HepG2 (cell line): ENCODE measurements around the gene UPF3B. TPM values are rescaled to one million over a fixed set of nuclear protein-coding genes. Genes with fewer than 3 reads are reported as not detected.

Experiments
- CSRNP1 ChIP-seq: sonication (generic); formaldehyde crosslinking; IDR thresholded peaks from 2 replicates; pipeline ENCODE4 v1.8.1; 2023; ENCODE audit warnings: mild to moderate bottlenecking, missing genetic modification reagents
- DBP ChIP-seq: sonication (generic); formaldehyde crosslinking; IDR thresholded peaks from 2 replicates; pipeline ENCODE4 v1.4.0; 2020; ENCODE audit warnings: missing genetic modification reagents; ENCODE audit errors: not compliant biosample characterization
- MAX ChIP-seq: IDR thresholded peaks from 2 replicates; pipeline ENCODE4 v1.6.1; 2012; ENCODE audit warnings: inconsistent platforms
- PHF20 ChIP-seq: sonication (generic); formaldehyde crosslinking; IDR thresholded peaks from 2 replicates; pipeline ENCODE4 v1.5.0; 2020; ENCODE audit warnings: mild to moderate bottlenecking, missing genetic modification reagents
- SRY ChIP-seq: sonication (generic); formaldehyde crosslinking; IDR thresholded peaks from 2 replicates; pipeline ENCODE4 v1.8.0; 2022; ENCODE audit warnings: mild to moderate bottlenecking, missing genetic modification reagents
- TCF12 ChIP-seq, 2 experiments: fragments of 450-650 bp in 1 of 2; sonication (generic) in 1 of 2; formaldehyde crosslinking in 1 of 2; IDR thresholded peaks; 2 replicates each; pipeline versions ENCODE4 v1.6.1 to v1.8.0; 2017 to 2022; ENCODE audit warnings: antibody characterized with exemption in 1 of 2, mild to moderate bottlenecking in 1 of 2, missing genetic modification reagents in 1 of 2, moderate library complexity in 1 of 2
- U2AF2 ChIP-seq: fragments of 200-400 bp; formaldehyde crosslinking; IDR thresholded peaks from 2 replicates; pipeline ENCODE4 v1.6.1; 2017; ENCODE audit warnings: low read depth, mild to moderate bottlenecking, low read length
- ZBTB4 ChIP-seq: sonication (generic); formaldehyde crosslinking; IDR thresholded peaks from 2 replicates; pipeline ENCODE4 v1.4.0; 2020; ENCODE audit warnings: missing genetic modification reagents, mild to moderate bottlenecking, borderline replicate concordance
- ZNF143 ChIP-seq: sonication (generic); formaldehyde crosslinking; IDR thresholded peaks from 2 replicates; pipeline ENCODE4 v1.4.0; 2020; ENCODE audit warnings: missing genetic modification reagents
- ZNF580 ChIP-seq: IDR thresholded peaks from 2 replicates; pipeline ENCODE4 v1.6.1; 2016; ENCODE audit warnings: low read depth, borderline replicate concordance
- ZNF687 ChIP-seq: sonication (generic); formaldehyde crosslinking; IDR thresholded peaks from 2 replicates; pipeline ENCODE4 v1.5.1; 2020; ENCODE audit warnings: mild to moderate bottlenecking, missing genetic modification reagents, moderate library complexity
- ZNF691 ChIP-seq: sonication (generic); formaldehyde crosslinking; IDR thresholded peaks from 2 replicates; pipeline ENCODE4 v1.4.0; 2020; ENCODE audit warnings: missing genetic modification reagents, low read depth, mild to moderate bottlenecking, borderline replicate concordance
- ZNF720 ChIP-seq: sonication (generic); formaldehyde crosslinking; IDR thresholded peaks from 2 replicates; pipeline ENCODE4 v1.4.0; 2020; ENCODE audit warnings: missing genetic modification reagents
- ZNF768 ChIP-seq: sonication (generic); formaldehyde crosslinking; IDR thresholded peaks from 2 replicates; pipeline ENCODE4 v1.4.0; 2020; ENCODE audit warnings: missing genetic modification reagents
- polyA plus RNA-seq, 8 experiments: library from polyadenylated mRNA; depleted of rRNA in 3 of 8; stranded (reverse) in 7 of 8; unstranded in 1 of 8; fragments of >200 nt; fragmentation: Illumina TruSeq in 4 of 8; extraction: Trizol in 4 of 8; gene quantifications; 2 replicates each; pipeline versions ENCODE4 v1.2.1 to v1.2.3, GENCODE V29; 2011 to 2016; ENCODE audit warnings: low read depth in 4 of 8, missing spikeins in 1 of 8, mixed read lengths in 1 of 8; ENCODE audit not compliant: insufficient read depth in 1 of 8
- total RNA-seq, 5 experiments: library from RNA; depleted of rRNA; stranded (reverse); fragments of >200 nt; fragmentation: Illumina TruSeq; extraction: Trizol; gene quantifications; 2 replicates each; pipeline ENCODE4 v1.2.3, GENCODE V29; 2016; ENCODE audit warnings: low read depth in 1 of 5

UPF3B gene
- total and polyA plus RNA-seq, 2 of the 13 experiments (the other 11 are each of a cell fraction or from before 2014, with no cell fraction given): 5.2 to 7.2 TPM

GRCh38 chrX:119791437-119792231 lies 61.1 kb downstream of the UPF3B start, which contains the start of gene RPL39 (continued):
- 0 out of 2 replicates have a peak, but pooled peaks have one; percentile 30 for TF ChIP-seq ZBTB4 (CRISPR knock-in tag)
- TF ChIP-seq MAX: peak; percentile 59; the same call in 1 of the 2 replicates
- peak; percentile 24; the same call in 1 of the 2 replicates for TF ChIP-seq ZNF580 (CRISPR knock-in tag)
- TF ChIP-seq SRY (CRISPR knock-in tag): peak; percentile 83; the same call in 1 of the 2 replicates
- TF ChIP-seq U2AF2: no peak
- TF ChIP-seq ZNF687 (CRISPR knock-in tag): peak; percentile 89
- no peak for TF ChIP-seq DBP (CRISPR knock-in tag)
- TF ChIP-seq TCF12 (IDR thresholded peaks at IDR 0.05): no peak
- 0 out of 2 replicates have a peak, but pooled peaks have one; percentile 31 for TF ChIP-seq TCF12 (CRISPR knock-in tag; IDR thresholded peaks at IDR 0.05)
- peak; percentile 46; the same call in 1 of the 2 replicates for TF ChIP-seq PHF20 (CRISPR knock-in tag)
- TF ChIP-seq ZNF720 (CRISPR knock-in tag): no peak
- peak; percentile 46; the same call in 1 of the 2 replicates for TF ChIP-seq CSRNP1 (CRISPR knock-in tag)
- peak; percentile 29; the same call in 1 of the 2 replicates for TF ChIP-seq ZNF143 (CRISPR knock-in tag)
- peak; percentile 19; the same call in 1 of the 2 replicates for TF ChIP-seq ZNF691 (CRISPR knock-in tag)
- TF ChIP-seq ZNF768: no peak
